Sigmoid colon (tissue), 4 donors: ENCODE data around the gene TRAPPC5.

Source experiments
- EP300 ChIP-seq, 4 donors: sonication (generic); formaldehyde crosslinking; IDR thresholded peaks; one replicate each; pipeline ENCODE4 v1.6.1; 2017; ENCODE audit warnings: antibody characterized with exemption in 4 of 4
- POLR2A ChIP-seq, 2 donors: fragments of 450-650 bp; IDR thresholded peaks; one replicate each; pipeline ENCODE4 v1.6.1; 2016; ENCODE audit warnings: antibody characterized with exemption in 2 of 2, mild to moderate bottlenecking in 2 of 2, moderate library complexity in 2 of 2
- POLR2AphosphoS5 ChIP-seq, 4 donors: sonication (generic); formaldehyde crosslinking; IDR thresholded peaks; one replicate each; pipeline ENCODE4 v1.6.1; 2017; ENCODE audit warnings: antibody characterized with exemption in 4 of 4
- TF ChIP-seq, protein P1 (sequence below), 4 experiments: fragments of 450-650 bp in 3 of 4; fragments of 200-600 bp in 1 of 4; IDR thresholded peaks; one replicate each; pipeline ENCODE4 v1.5.1; 2016 to 2019; ENCODE audit warnings: antibody characterized with exemption in 4 of 4, mild to moderate bottlenecking in 3 of 4, moderate library complexity in 2 of 4

DNA sequence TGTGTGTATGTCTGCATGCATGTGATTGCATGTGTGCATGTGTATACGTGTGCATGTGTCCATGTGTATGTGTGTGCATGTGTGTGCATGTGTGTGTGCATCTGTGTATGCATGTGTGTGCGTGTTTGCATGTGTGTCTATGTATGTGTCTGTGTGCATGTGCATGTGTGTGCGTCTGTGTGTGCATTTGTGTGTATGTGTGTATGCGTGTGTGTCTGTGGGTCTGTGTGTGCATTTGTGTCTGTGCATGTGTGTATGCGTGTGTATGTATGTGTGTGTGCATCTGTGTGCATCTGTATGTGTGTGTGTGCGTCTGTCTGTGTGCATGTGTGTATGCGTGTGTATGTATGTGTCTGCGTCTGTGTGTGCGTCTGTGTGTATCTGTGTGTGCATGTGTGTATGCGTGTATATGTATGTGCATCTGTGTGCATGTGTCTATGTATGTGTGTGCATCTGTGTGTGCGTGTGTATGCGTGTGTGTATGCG, 40.7 kb upstream of the TRAPPC5 start:
- no peak for TF ChIP-seq POLR2AphosphoS5 (IDR thresholded peaks at IDR 0.05)
- TF ChIP-seq, protein P1, sequence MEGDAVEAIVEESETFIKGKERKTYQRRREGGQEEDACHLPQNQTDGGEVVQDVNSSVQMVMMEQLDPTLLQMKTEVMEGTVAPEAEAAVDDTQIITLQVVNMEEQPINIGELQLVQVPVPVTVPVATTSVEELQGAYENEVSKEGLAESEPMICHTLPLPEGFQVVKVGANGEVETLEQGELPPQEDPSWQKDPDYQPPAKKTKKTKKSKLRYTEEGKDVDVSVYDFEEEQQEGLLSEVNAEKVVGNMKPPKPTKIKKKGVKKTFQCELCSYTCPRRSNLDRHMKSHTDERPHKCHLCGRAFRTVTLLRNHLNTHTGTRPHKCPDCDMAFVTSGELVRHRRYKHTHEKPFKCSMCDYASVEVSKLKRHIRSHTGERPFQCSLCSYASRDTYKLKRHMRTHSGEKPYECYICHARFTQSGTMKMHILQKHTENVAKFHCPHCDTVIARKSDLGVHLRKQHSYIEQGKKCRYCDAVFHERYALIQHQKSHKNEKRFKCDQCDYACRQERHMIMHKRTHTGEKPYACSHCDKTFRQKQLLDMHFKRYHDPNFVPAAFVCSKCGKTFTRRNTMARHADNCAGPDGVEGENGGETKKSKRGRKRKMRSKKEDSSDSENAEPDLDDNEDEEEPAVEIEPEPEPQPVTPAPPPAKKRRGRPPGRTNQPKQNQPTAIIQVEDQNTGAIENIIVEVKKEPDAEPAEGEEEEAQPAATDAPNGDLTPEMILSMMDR (IDR thresholded peaks at IDR 0.05) = no peak
- TF ChIP-seq POLR2A (IDR thresholded peaks at IDR 0.05) = no peak
- no peak for TF ChIP-seq EP300 (IDR thresholded peaks at IDR 0.05)
